Measurements from ENCODE around the gene AGMAT. TPM values are rescaled to one million over a fixed set of nuclear protein-coding genes. Genes with fewer than 3 reads are reported as not detected.
A peak's percentile ranks its signal among the peaks of the same experiment; 100 is the strongest.

Gene AGMAT
- total RNA-seq, 6 experiments from 2014 or later, result 49.4 to 79.9 (median 66.1) TPM

GRCh38 chr1:15618655-15619525 lies 34.0 kb upstream of the AGMAT start:
- DNase-seq (no peak), ATAC-seq (peak; percentile 41 to 62 (median 46))
- Histone ChIP-seq H3K27ac (peak overlapping the region; percentile 86 to 96 (median 95)), H3K4me3 (peak overlapping the region; percentile 95 to 100 (median 99)), H3K4me1 (peaks cover 0 to 58% (median 21%) of the 10 kb centered on the region in 4 donors), H3K36me3 (no peaks in the 10 kb centered on the region), H3K27me3 (no peaks in the 10 kb centered on the region), H3K9me3 (no peaks in the 10 kb centered on the region)
- TF ChIP-seq CTCF (IDR thresholded peaks at IDR 0.05) (peak in 1 of 4 donors; percentile 5), POLR2A (IDR thresholded peaks at IDR 0.05) (peak; percentile 62)
- intact Hi-C loops (cut with DNase I), result no loop called here
- 20% methylated on average over 23 of the region's 26 CpGs for WGBS (ENCODE audit: insufficient coverage, low coverage, low lambda C conversion rate, missing lambda C conversion rate)

- ATAC-seq (peak; percentile 40 to 54 (median 48)), DNase-seq (no peak)
- peak overlapping the region; percentile 86 to 96 (median 95) for H3K27ac ChIP-seq
- intact Hi-C loops (cut with DNase I), result no loop called here
- peak overlapping the region; percentile 95 to 100 (median 99) for H3K4me3 ChIP-seq
- 0% methylated on average over 8 of the region's 8 CpGs for WGBS (ENCODE audit: insufficient coverage, low coverage, low lambda C conversion rate, missing lambda C conversion rate)
- H3K9me3 ChIP-seq, result no peaks in the 10 kb centered on the region
- no peaks in the 10 kb centered on the region for H3K27me3 ChIP-seq
- no peak for TF ChIP-seq CTCF (IDR thresholded peaks at IDR 0.05)
- no peak for TF ChIP-seq POLR2A (IDR thresholded peaks at IDR 0.05)
- H3K36me3 ChIP-seq, result no peaks in the 10 kb centered on the region
- peaks cover 0 to 53% (median 19%) of the 10 kb centered on the region in 4 donors for H3K4me1 ChIP-seq
Observed at GRCh38 chr1:15618077-15618654, 33.3 kb upstream of the AGMAT start.

GRCh38 chr1:15617173-15618076 lies 32.6 kb upstream of the AGMAT start, which contains the start of gene DDI2:
Gene DDI2, plus strand, starts transcription at chr1:15617458. Its CDS starts 213 bp downstream, at chr1:15617671.
- Histone ChIP-seq H3K27ac (peak within 1 kb of the TSS; percentile 86 to 96 (median 95)), H3K27me3 (no peaks in the 10 kb centered on the region), H3K4me3 (peak within 1 kb of the TSS; percentile 95 to 100 (median 99)), H3K9me3 (no peaks in the 10 kb centered on the region), H3K36me3 (no peaks in the 10 kb centered on the region), H3K4me1 (peaks cover 0 to 47% (median 16%) of the 10 kb centered on the region in 4 donors)
- TF ChIP-seq CTCF (IDR thresholded peaks at IDR 0.05), result no peak
- peak; percentile 97 for TF ChIP-seq POLR2A (IDR thresholded peaks at IDR 0.05)
- intact Hi-C loops (cut with DNase I), result no loop called here
- WGBS (ENCODE audit: insufficient coverage, low coverage, low lambda C conversion rate, missing lambda C conversion rate), result 0% methylated on average over 29 of the region's 86 CpGs
- DNase-seq (peak; percentile 96 to 98 (median 97)), ATAC-seq (peak; percentile 85 to 92 (median 86))
